Measurements from ENCODE around the gene TCF12.

The TCF12 gene

GRCh38 chr15:57287123-57287521 lies 368.7 kb downstream of the TCF12 start:
- TF ChIP-seq YY1 (IDR thresholded peaks at IDR 0.05; ENCODE audit: insufficient read depth, insufficient read length) (no peak), SUZ12 (IDR thresholded peaks at IDR 0.05; ENCODE audit: extremely low read depth, insufficient read depth, insufficient read length) (no peak), ZNF274 (IDR thresholded peaks at IDR 0.05; ENCODE audit: low read depth, low read length) (no peak)
- Histone ChIP-seq H3K27me3 (ENCODE audit: insufficient read depth, insufficient read length) (no peaks in the 10 kb centered on the region), H3K4me3 (ENCODE audit: insufficient read length, low read depth) (no peak overlapping the region), H3K36me3 (ENCODE audit: insufficient read depth, insufficient read length, low read length) (peaks cover 17% of the 10 kb centered on the region), H3K4me1 (ENCODE audit: insufficient read depth, insufficient read length) (no peaks in the 10 kb centered on the region), H3K9me3 (ENCODE audit: insufficient read depth, low read length) (no peaks in the 10 kb centered on the region), H3K9ac (ENCODE audit: insufficient read length, low read depth) (no peak overlapping the region)
- no peak for DNase-seq (ENCODE audit: low read depth, low spot score)

- Histone ChIP-seq H3K36me3 (ENCODE audit: insufficient read depth, insufficient read length, low read length) (peaks cover 10% of the 10 kb centered on the region), H3K27me3 (ENCODE audit: insufficient read depth, insufficient read length) (no peaks in the 10 kb centered on the region), H3K4me3 (ENCODE audit: insufficient read length, low read depth) (no peak overlapping the region), H3K4me1 (ENCODE audit: insufficient read depth, insufficient read length) (no peaks in the 10 kb centered on the region), H3K9ac (ENCODE audit: insufficient read length, low read depth) (no peak overlapping the region), H3K9me3 (ENCODE audit: insufficient read depth, low read length) (no peaks in the 10 kb centered on the region)
- DNase-seq (ENCODE audit: low read depth, low spot score), result no peak
- TF ChIP-seq YY1 (IDR thresholded peaks at IDR 0.05; ENCODE audit: insufficient read depth, insufficient read length) (no peak), ZNF274 (IDR thresholded peaks at IDR 0.05; ENCODE audit: low read depth, low read length) (no peak), SUZ12 (IDR thresholded peaks at IDR 0.05; ENCODE audit: extremely low read depth, insufficient read depth, insufficient read length) (no peak)
These were observed 370.6 kb downstream of the TCF12 start for GRCh38 chr15:57288926-57289580.

- no peak overlapping the region for H3K9ac ChIP-seq (ENCODE audit: insufficient read length, low read depth)
- no peaks in the 10 kb centered on the region for H3K27me3 ChIP-seq (ENCODE audit: insufficient read depth, insufficient read length)
- no peaks in the 10 kb centered on the region for H3K4me1 ChIP-seq (ENCODE audit: insufficient read depth, insufficient read length)
- H3K4me3 ChIP-seq (ENCODE audit: insufficient read length, low read depth), result no peak overlapping the region
- no peak for DNase-seq (ENCODE audit: low read depth, low spot score)
- peaks cover 10% of the 10 kb centered on the region for H3K36me3 ChIP-seq (ENCODE audit: insufficient read depth, insufficient read length, low read length)
- no peaks in the 10 kb centered on the region for H3K9me3 ChIP-seq (ENCODE audit: insufficient read depth, low read length)
- TF ChIP-seq ZNF274 (IDR thresholded peaks at IDR 0.05; ENCODE audit: low read depth, low read length), result no peak
- TF ChIP-seq YY1 (IDR thresholded peaks at IDR 0.05; ENCODE audit: insufficient read depth, insufficient read length), result no peak
- TF ChIP-seq SUZ12 (IDR thresholded peaks at IDR 0.05; ENCODE audit: extremely low read depth, insufficient read depth, insufficient read length), result no peak
These were observed 371.7 kb downstream of the TCF12 start for GRCh38 chr15:57290187-57290586.

- no peaks in the 10 kb centered on the region for H3K9me3 ChIP-seq (ENCODE audit: insufficient read depth, low read length)
- H3K36me3 ChIP-seq (ENCODE audit: insufficient read depth, insufficient read length, low read length), result peaks cover 10% of the 10 kb centered on the region
- no peak for DNase-seq (ENCODE audit: low read depth, low spot score)
- no peak for TF ChIP-seq SUZ12 (IDR thresholded peaks at IDR 0.05; ENCODE audit: extremely low read depth, insufficient read depth, insufficient read length)
- TF ChIP-seq ZNF274 (IDR thresholded peaks at IDR 0.05; ENCODE audit: low read depth, low read length), result no peak
- no peak for TF ChIP-seq YY1 (IDR thresholded peaks at IDR 0.05; ENCODE audit: insufficient read depth, insufficient read length)
- H3K4me3 ChIP-seq (ENCODE audit: insufficient read length, low read depth), result no peak overlapping the region
- H3K27me3 ChIP-seq (ENCODE audit: insufficient read depth, insufficient read length), result no peaks in the 10 kb centered on the region
- no peak overlapping the region for H3K9ac ChIP-seq (ENCODE audit: insufficient read length, low read depth)
- no peaks in the 10 kb centered on the region for H3K4me1 ChIP-seq (ENCODE audit: insufficient read depth, insufficient read length)
These were observed 372.4 kb downstream of the TCF12 start for GRCh38 chr15:57290826-57291225.

- H3K4me3 ChIP-seq (ENCODE audit: insufficient read length, low read depth), result no peak overlapping the region
- DNase-seq (ENCODE audit: low read depth, low spot score), result no peak
- TF ChIP-seq YY1 (IDR thresholded peaks at IDR 0.05; ENCODE audit: insufficient read depth, insufficient read length) (no peak), ZNF274 (IDR thresholded peaks at IDR 0.05; ENCODE audit: low read depth, low read length) (no peak), SUZ12 (IDR thresholded peaks at IDR 0.05; ENCODE audit: extremely low read depth, insufficient read depth, insufficient read length) (no peak)
- no peaks in the 10 kb centered on the region for H3K27me3 ChIP-seq (ENCODE audit: insufficient read depth, insufficient read length)
- H3K9me3 ChIP-seq (ENCODE audit: insufficient read depth, low read length), result no peaks in the 10 kb centered on the region
- no peak overlapping the region for H3K9ac ChIP-seq (ENCODE audit: insufficient read length, low read depth)
- peaks cover 4% of the 10 kb centered on the region for H3K4me1 ChIP-seq (ENCODE audit: insufficient read depth, insufficient read length)
- no peaks in the 10 kb centered on the region for H3K36me3 ChIP-seq (ENCODE audit: insufficient read depth, insufficient read length, low read length)
These were observed 378.2 kb downstream of the TCF12 start for GRCh38 chr15:57296473-57297162.

- Histone ChIP-seq H3K27me3 (ENCODE audit: insufficient read depth, insufficient read length) (no peaks in the 10 kb centered on the region), H3K36me3 (ENCODE audit: insufficient read depth, insufficient read length, low read length) (no peaks in the 10 kb centered on the region), H3K4me1 (ENCODE audit: insufficient read depth, insufficient read length) (peaks cover 4% of the 10 kb centered on the region), H3K4me3 (ENCODE audit: insufficient read length, low read depth) (no peak overlapping the region), H3K9ac (ENCODE audit: insufficient read length, low read depth) (no peak overlapping the region), H3K9me3 (ENCODE audit: insufficient read depth, low read length) (no peaks in the 10 kb centered on the region)
- DNase-seq (ENCODE audit: low read depth, low spot score), result no peak
- TF ChIP-seq ZNF274 (IDR thresholded peaks at IDR 0.05; ENCODE audit: low read depth, low read length) (no peak), SUZ12 (IDR thresholded peaks at IDR 0.05; ENCODE audit: extremely low read depth, insufficient read depth, insufficient read length) (no peak), YY1 (IDR thresholded peaks at IDR 0.05; ENCODE audit: insufficient read depth, insufficient read length) (no peak)
These were observed 378.7 kb downstream of the TCF12 start for GRCh38 chr15:57297163-57297593.

- TF ChIP-seq SUZ12 (IDR thresholded peaks at IDR 0.05; ENCODE audit: extremely low read depth, insufficient read depth, insufficient read length) (no peak), ZNF274 (IDR thresholded peaks at IDR 0.05; ENCODE audit: low read depth, low read length) (no peak), YY1 (IDR thresholded peaks at IDR 0.05; ENCODE audit: insufficient read depth, insufficient read length) (no peak)
- no peak for DNase-seq (ENCODE audit: low read depth, low spot score)
- Histone ChIP-seq H3K36me3 (ENCODE audit: insufficient read depth, insufficient read length, low read length) (no peaks in the 10 kb centered on the region), H3K4me1 (ENCODE audit: insufficient read depth, insufficient read length) (peaks cover 4% of the 10 kb centered on the region), H3K4me3 (ENCODE audit: insufficient read length, low read depth) (no peak overlapping the region), H3K9ac (ENCODE audit: insufficient read length, low read depth) (no peak overlapping the region), H3K27me3 (ENCODE audit: insufficient read depth, insufficient read length) (no peaks in the 10 kb centered on the region), H3K9me3 (ENCODE audit: insufficient read depth, low read length) (no peaks in the 10 kb centered on the region)
These were observed 379.2 kb downstream of the TCF12 start for GRCh38 chr15:57297630-57298029.
